ENCODE data around the gene ECEL1. TPM values are rescaled to one million over a fixed set of nuclear protein-coding genes. Genes with fewer than 3 reads are reported as not detected.

ECEL1 gene
- total and polyA plus RNA-seq, 12 donors, result 3.9 to 31.7 (median 7.3) TPM

GRCh38 chr2:232476045-232476444 lies 11.6 kb downstream of the ECEL1 start:
- Histone ChIP-seq H3K9me3 (replicated peaks in 1 of 3) (no peaks in the 10 kb centered on the region), H3K4me3 (no peak overlapping the region), H3K4me1 (replicated peaks in 1 of 2) (no peaks in the 10 kb centered on the region), H3K27me3 (no peaks in the 10 kb centered on the region), H3K36me3 (replicated peaks in 1 of 2) (no peaks in the 10 kb centered on the region), H3K27ac (no peak overlapping the region)
- 64 to 90% (median 75%) methylated on average over 2 of the region's 2 CpGs for WGBS, 4 donors
- intact Hi-C loops (cut with DNase I), result no loop called here
- TF ChIP-seq POLR2A (IDR thresholded peaks at IDR 0.05), result no peak
- no peak for TF ChIP-seq CTCF (IDR thresholded peaks at IDR 0.05)
- DNase-seq, result peak in 1 of 7 donors; percentile 8

- TF ChIP-seq POLR2A (IDR thresholded peaks at IDR 0.05) (no peak), CTCF (IDR thresholded peaks at IDR 0.05) (no peak)
- Histone ChIP-seq H3K27me3 (no peaks in the 10 kb centered on the region), H3K36me3 (replicated peaks in 1 of 2) (no peaks in the 10 kb centered on the region), H3K4me3 (no peak overlapping the region), H3K4me1 (replicated peaks in 1 of 2) (no peaks in the 10 kb centered on the region), H3K9me3 (replicated peaks in 1 of 3) (no peaks in the 10 kb centered on the region), H3K27ac (no peak overlapping the region)
- DNase-seq, result peak in 6 of 7 donors; percentile 11 to 67 (median 54)
- 39 to 71% (median 44%) methylated on average over 2 to 6 of the region's 6 CpGs for WGBS, 4 donors
- intact Hi-C loops (cut with DNase I), result no loop called here
Observed at GRCh38 chr2:232473467-232473890, 14.2 kb downstream of the ECEL1 start.

GRCh38 chr2:232466221-232466620 lies 21.4 kb downstream of the ECEL1 start:
- no peak overlapping the region for H3K4me3 ChIP-seq
- no peaks in the 10 kb centered on the region for H3K4me1 ChIP-seq (replicated peaks in 1 of 2)
- DNase-seq, result no peak
- H3K36me3 ChIP-seq (replicated peaks in 1 of 2), result no peaks in the 10 kb centered on the region
- intact Hi-C loops (cut with DNase I), result no loop called here
- H3K9me3 ChIP-seq (replicated peaks in 1 of 3), result no peaks in the 10 kb centered on the region
- no peak overlapping the region for H3K27ac ChIP-seq
- no peaks in the 10 kb centered on the region for H3K27me3 ChIP-seq
- TF ChIP-seq POLR2A (IDR thresholded peaks at IDR 0.05) (no peak), CTCF (IDR thresholded peaks at IDR 0.05) (no peak)
- 73 to 74% (median 73%) methylated on average over 7 of the region's 7 CpGs for WGBS, 4 donors

- no peaks in the 10 kb centered on the region for H3K9me3 ChIP-seq (replicated peaks in 1 of 3)
- H3K4me3 ChIP-seq, result no peak overlapping the region
- WGBS, 4 donors, result 72 to 79% (median 75%) methylated on average over 6 of the region's 6 CpGs
- no peak for DNase-seq
- H3K4me1 ChIP-seq (replicated peaks in 1 of 2), result no peaks in the 10 kb centered on the region
- H3K27ac ChIP-seq, result no peak overlapping the region
- intact Hi-C loops (cut with DNase I), result no loop called here
- no peaks in the 10 kb centered on the region for H3K27me3 ChIP-seq
- no peaks in the 10 kb centered on the region for H3K36me3 ChIP-seq (replicated peaks in 1 of 2)
- TF ChIP-seq POLR2A (IDR thresholded peaks at IDR 0.05) (no peak), CTCF (IDR thresholded peaks at IDR 0.05) (no peak)
Observed at GRCh38 chr2:232465061-232465460, 22.6 kb downstream of the ECEL1 start.
